NB4 (cell line): ENCODE data around the gene TTC22.

Experiments used
- CTCF ChIP-seq: IDR thresholded peaks from one replicate; pipeline ENCODE4 v1.5.1; 2012; ENCODE audit warnings: low read depth, low read length
- MYC ChIP-seq: IDR thresholded peaks from 2 replicates; pipeline ENCODE4 v1.6.1; 2011; ENCODE audit warnings: low read depth, low read length
- POLR2A ChIP-seq: IDR thresholded peaks from 2 replicates; pipeline ENCODE4 v1.6.1; 2011; ENCODE audit warnings: mild to moderate bottlenecking; ENCODE audit not compliant: insufficient read length; ENCODE audit errors: extremely low read depth
- TF ChIP-seq, protein P1 (sequence below): IDR thresholded peaks from 2 replicates; pipeline ENCODE4 v1.6.1; 2011; ENCODE audit warnings: low read depth, low read length

DNA sequence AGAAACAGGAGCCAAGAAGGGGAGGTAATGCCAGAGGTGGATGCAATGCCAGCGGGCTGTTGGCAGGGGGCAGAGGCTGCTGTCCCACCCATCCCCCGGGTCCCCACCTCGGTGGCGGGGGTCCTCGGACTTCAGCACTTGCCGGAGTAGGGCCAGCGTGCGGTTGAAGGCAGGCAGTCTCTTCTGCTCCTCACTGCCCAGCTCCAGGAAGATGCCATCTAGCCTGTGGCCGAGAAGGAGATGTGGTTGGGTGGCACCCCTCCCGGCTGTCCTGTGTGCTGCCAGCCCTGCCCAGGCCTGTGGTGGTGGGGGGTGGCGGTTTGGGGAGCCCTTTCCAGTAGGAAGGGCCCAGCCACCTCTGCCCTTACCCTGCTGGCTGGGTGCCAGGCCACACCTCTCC is 13.5 kb downstream of the TTC22 start:
- no peak for TF ChIP-seq CTCF
- no peak for TF ChIP-seq POLR2A
- TF ChIP-seq, protein P1, sequence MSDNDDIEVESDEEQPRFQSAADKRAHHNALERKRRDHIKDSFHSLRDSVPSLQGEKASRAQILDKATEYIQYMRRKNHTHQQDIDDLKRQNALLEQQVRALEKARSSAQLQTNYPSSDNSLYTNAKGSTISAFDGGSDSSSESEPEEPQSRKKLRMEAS: no peak
- no peak for TF ChIP-seq MYC
